ELF-1 (cell line): Measurements from ENCODE around the gene HSPA4L.

Experiments
- DNase-seq: peaks from one replicate; pipeline ENCODE4 v3.0.0-alpha.2; 2016; ENCODE audit warnings: low read depth, low spot score

Gene HSPA4L

GRCh38 chr4:127782275-127783025 is at the start of gene HSPA4L:
TSS of gene HSPA4L (plus strand) at chr4:127782322. CDS start at chr4:127782551, 229 bp downstream.
- DNase-seq, result peak; percentile 48

GRCh38 chr4:127732623-127733328 is 49.3 kb upstream of the HSPA4L start:
- DNase-seq, result no peak

GRCh38 chr4:127734976-127735375 is 47.1 kb upstream of the HSPA4L start:
- DNase-seq, result no peak

- no peak for DNase-seq
Measured at GRCh38 chr4:127737295-127737694, 44.8 kb upstream of the HSPA4L start.

- DNase-seq, result no peak
Measured at GRCh38 chr4:127741247-127741646, 40.9 kb upstream of the HSPA4L start.

GRCh38 chr4:127747883-127748282 is 34.2 kb upstream of the HSPA4L start:
- no peak for DNase-seq

GRCh38 chr4:127748957-127749356 is 33.2 kb upstream of the HSPA4L start:
- no peak for DNase-seq

- no peak for DNase-seq
Measured at GRCh38 chr4:127756906-127757305, 25.2 kb upstream of the HSPA4L start.

GRCh38 chr4:127759228-127759820 is 22.8 kb upstream of the HSPA4L start:
- no peak for DNase-seq

- DNase-seq, result no peak
Measured at GRCh38 chr4:127759893-127760292, 22.2 kb upstream of the HSPA4L start.

GRCh38 chr4:127771535-127772275 is 10.4 kb upstream of the HSPA4L start:
- DNase-seq, result no peak

GRCh38 chr4:127772769-127773671 is 9.1 kb upstream of the HSPA4L start:
- DNase-seq, result no peak

GRCh38 chr4:127775843-127776242 is 6.3 kb upstream of the HSPA4L start:
- no peak for DNase-seq

- DNase-seq, result no peak
Measured at GRCh38 chr4:127776620-127777019, 5.5 kb upstream of the HSPA4L start.

- no peak for DNase-seq
Measured at GRCh38 chr4:127777487-127777886, 4.6 kb upstream of the HSPA4L start.

- DNase-seq, result no peak
Measured at GRCh38 chr4:127778102-127778501, 4.0 kb upstream of the HSPA4L start.

GRCh38 chr4:127780598-127780997 is 1.5 kb upstream of the HSPA4L start:
- DNase-seq, result no peak

GRCh38 chr4:127781300-127782024 is 660 bp upstream of the HSPA4L start:
- DNase-seq, result peak; percentile 83

GRCh38 chr4:127782025-127782274 is 172 bp upstream of the HSPA4L start:
- DNase-seq, result peak; percentile 93

- DNase-seq, result peak; percentile 75
Measured at GRCh38 chr4:127783026-127783769, 1.1 kb downstream of the HSPA4L start.
